Thyroid gland (tissue), 4 donors: ENCODE data around the gene CKLF. TPM values are rescaled to one million over a fixed set of nuclear protein-coding genes. Genes with fewer than 3 reads are reported as not detected.

Experiments
- DNase-seq, 2 donors: peaks; one replicate each; pipeline ENCODE4 v3.0.0-alpha.2; 2019
- H3K27ac ChIP-seq, 3 donors: fragments of 200-600 bp; sonication (generic); 1 replicate in 2 of 3; 2 replicates in 1 of 3; pipeline ENCODE4 v1.5.1; 2016 to 2019; ENCODE audit warnings: mild to moderate bottlenecking in 1 of 3, moderate library complexity in 1 of 3
- H3K27me3 ChIP-seq: fragments of 200-600 bp; sonication (generic); one replicate; pipeline ENCODE4 v1.5.1; 2019
- H3K36me3 ChIP-seq, 2 donors: fragments of 200-600 bp; sonication (generic); one replicate each; pipeline ENCODE4 v1.5.1; 2016 to 2019
- H3K4me1 ChIP-seq, 2 donors: fragments of 200-600 bp; sonication (generic); one replicate each; pipeline ENCODE4 v1.5.1; 2017 to 2019
- H3K4me3 ChIP-seq, 3 donors: fragments of 200-600 bp; sonication (generic); replicated peaks in 1 of 3; 1 replicate in 2 of 3; 2 replicates in 1 of 3; pipeline ENCODE4 v1.5.1; 2016; ENCODE audit warnings: mild to moderate bottlenecking in 1 of 3
- H3K9me3 ChIP-seq: fragments of 200-600 bp; sonication (generic); one replicate; pipeline ENCODE4 v1.5.1; 2017
- POLR2A ChIP-seq, 2 donors: fragments of 450-650 bp; IDR thresholded peaks; one replicate each; pipeline ENCODE4 v1.6.1; 2017; ENCODE audit warnings: antibody characterized with exemption in 2 of 2, mild to moderate bottlenecking in 2 of 2, moderate library complexity in 1 of 2
- WGBS, 2 donors: methylation state at CpG; one replicate each; pipeline ENCODE4 v1.1.5; 2017; 5-methylcytosine and 5-hydroxymethylcytosine counted together
- intact Hi-C: fragments of 100-400 bp; cut with DNase I; formaldehyde crosslinking; loops from one replicate; pipeline ENCODE4 v1.15.1; 2023
- total RNA-seq, 4 donors: library from RNA; depleted of rRNA; stranded (reverse); fragments of >200 nt; gene quantifications; one replicate each; pipeline ENCODE4 v1.2.3, GENCODE V29; 2016
- TF ChIP-seq, protein P1 (sequence below), 6 experiments: fragments of 200-600 bp in 3 of 6; fragments of 450-650 bp in 3 of 6; sonication (generic) in 3 of 6; IDR thresholded peaks; one replicate each; pipeline ENCODE4 v1.5.1; 2016 to 2019; ENCODE audit warnings: antibody characterized with exemption in 6 of 6, mild to moderate bottlenecking in 2 of 6, inconsistent platforms in 1 of 6, moderate library complexity in 1 of 6

The CKLF gene
- total RNA-seq, 4 donors from 2014 or later = 22.1 to 79.4 (median 49.9) TPM

DNA sequence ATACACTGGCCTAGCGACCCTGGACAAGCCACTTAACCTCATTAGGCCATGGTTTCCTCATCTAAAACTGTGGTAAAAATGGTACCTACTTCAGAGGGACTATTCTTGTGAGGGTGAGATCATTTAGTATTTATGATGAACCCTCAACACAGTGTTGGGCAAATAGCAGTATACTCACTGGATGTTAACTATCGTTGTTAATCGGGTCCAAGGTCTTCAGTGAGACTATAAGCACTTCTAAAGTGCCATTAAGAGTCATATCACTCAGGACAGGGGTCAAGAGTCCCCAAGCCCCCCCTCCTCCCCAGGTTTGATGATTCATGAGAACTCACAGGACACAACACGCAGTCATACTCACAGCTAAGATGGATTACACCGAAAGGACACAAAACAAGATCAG lies 13.5 kb upstream of the CKLF start:
- peaks cover 0 to 12% of the 10 kb centered on the region in 2 donors for H3K36me3 ChIP-seq
- no peak overlapping the region for H3K27ac ChIP-seq
- no peaks in the 10 kb centered on the region for H3K9me3 ChIP-seq
- 56 to 76% methylated on average over 5 of the region's 5 CpGs for WGBS, 2 donors
- no peak for DNase-seq
- intact Hi-C loops = no loop called here
- TF ChIP-seq, protein P1, sequence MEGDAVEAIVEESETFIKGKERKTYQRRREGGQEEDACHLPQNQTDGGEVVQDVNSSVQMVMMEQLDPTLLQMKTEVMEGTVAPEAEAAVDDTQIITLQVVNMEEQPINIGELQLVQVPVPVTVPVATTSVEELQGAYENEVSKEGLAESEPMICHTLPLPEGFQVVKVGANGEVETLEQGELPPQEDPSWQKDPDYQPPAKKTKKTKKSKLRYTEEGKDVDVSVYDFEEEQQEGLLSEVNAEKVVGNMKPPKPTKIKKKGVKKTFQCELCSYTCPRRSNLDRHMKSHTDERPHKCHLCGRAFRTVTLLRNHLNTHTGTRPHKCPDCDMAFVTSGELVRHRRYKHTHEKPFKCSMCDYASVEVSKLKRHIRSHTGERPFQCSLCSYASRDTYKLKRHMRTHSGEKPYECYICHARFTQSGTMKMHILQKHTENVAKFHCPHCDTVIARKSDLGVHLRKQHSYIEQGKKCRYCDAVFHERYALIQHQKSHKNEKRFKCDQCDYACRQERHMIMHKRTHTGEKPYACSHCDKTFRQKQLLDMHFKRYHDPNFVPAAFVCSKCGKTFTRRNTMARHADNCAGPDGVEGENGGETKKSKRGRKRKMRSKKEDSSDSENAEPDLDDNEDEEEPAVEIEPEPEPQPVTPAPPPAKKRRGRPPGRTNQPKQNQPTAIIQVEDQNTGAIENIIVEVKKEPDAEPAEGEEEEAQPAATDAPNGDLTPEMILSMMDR (IDR thresholded peaks at IDR 0.05) = no peak
- no peak for TF ChIP-seq POLR2A (IDR thresholded peaks at IDR 0.05)
- peaks cover 4 to 18% of the 10 kb centered on the region in 2 donors for H3K4me1 ChIP-seq
- no peak overlapping the region for H3K4me3 ChIP-seq
- H3K27me3 ChIP-seq = no peaks in the 10 kb centered on the region

DNA sequence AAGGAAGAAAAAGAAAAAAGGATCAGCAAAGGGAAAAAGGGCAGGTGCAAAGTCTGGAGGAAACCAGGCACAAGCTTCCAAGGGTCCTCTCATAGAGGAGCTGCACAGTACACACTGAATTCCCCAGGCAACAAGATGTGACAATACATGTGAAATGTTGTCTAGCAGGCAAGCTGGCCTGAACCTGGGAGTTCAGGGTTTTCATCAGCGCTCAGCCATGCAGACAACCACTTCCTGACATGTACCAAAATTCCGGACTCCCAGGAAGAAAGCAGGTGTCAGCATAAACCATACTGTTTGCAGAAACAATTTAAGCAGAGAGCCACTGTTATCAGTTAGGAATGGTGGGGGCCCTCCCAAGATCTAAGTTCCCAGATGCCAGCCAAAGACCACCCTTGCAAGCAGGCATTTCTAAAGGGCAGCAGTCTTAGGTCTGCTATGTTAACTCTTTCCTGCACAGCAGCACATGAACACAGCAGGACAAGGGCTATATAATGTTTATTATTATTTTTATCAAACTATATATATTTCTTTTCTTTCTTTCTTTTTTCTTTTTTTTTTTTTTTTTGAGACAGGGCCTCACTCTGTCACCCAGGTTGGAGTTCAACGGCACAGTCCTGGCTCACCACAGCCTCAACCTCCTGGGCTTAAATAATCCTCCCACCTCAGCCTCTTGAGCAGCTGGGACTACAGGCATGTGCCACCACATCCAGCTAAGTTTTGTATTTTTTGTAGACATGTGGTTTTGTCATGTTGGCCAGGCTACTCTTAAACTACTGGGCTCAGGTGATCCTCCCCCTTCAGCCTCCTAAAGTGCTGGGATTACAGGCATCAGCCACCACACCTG lies 12.5 kb upstream of the CKLF start:
- peak overlapping the region in 1 of 3 donors; percentile 22 for H3K27ac ChIP-seq
- intact Hi-C loops = no loop called here
- WGBS, 2 donors = 46 to 63% methylated on average over 3 of the region's 3 CpGs
- H3K36me3 ChIP-seq = peaks cover 0 to 12% of the 10 kb centered on the region in 2 donors
- DNase-seq = peak; percentile 60 to 74
- peaks cover 12 to 28% of the 10 kb centered on the region in 2 donors for H3K4me1 ChIP-seq
- no peaks in the 10 kb centered on the region for H3K9me3 ChIP-seq
- no peak for TF ChIP-seq POLR2A (IDR thresholded peaks at IDR 0.05)
- TF ChIP-seq, protein P1 (IDR thresholded peaks at IDR 0.05) = no peak
- no peak overlapping the region for H3K4me3 ChIP-seq
- H3K27me3 ChIP-seq = no peaks in the 10 kb centered on the region

DNA sequence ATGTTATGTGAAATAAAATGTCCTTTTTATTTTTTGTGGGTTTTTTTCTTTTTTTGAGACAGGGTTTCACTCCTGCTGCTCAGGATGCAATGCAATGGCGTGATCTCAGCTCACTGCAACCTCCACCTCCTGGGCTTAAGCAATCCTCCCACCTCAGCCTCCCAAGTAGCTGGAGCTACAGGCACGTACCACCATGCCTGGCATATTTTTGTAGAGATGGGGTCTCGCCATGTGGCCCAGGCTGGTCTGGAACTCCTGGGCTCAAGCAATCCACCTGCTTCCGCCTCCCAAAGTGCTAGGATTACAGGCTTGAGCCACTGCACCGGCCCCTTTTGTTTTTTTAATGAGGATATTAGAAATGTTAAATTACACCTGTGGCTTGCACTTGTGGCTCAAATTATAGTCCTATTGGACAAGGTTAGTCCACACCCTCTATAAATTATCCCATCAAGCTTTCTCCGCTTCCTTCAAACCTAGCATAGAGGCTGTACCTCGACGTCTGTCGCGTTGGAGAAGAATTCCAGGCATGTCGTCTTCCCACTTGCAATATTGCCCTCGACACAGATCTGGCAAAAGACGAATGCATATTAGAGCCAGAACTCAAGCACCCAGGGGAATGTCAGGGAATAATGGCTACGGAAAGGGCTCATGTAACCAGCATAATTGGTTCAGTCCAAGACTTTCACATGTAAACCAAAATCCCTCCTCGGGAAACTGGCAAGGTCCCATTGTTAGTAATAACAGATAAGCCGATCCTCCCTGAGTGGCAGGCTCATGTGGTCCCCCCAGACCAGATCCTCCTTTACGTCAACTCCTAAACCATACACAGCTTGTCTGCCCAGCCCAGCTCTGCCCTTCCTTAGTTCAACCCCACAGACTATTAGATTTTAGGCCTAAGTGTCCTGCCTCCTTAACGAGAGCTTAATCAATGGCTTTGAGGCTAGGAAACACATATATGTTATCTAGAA lies 10.7 kb upstream of the CKLF start:
- intact Hi-C loops = no loop called here

DNA sequence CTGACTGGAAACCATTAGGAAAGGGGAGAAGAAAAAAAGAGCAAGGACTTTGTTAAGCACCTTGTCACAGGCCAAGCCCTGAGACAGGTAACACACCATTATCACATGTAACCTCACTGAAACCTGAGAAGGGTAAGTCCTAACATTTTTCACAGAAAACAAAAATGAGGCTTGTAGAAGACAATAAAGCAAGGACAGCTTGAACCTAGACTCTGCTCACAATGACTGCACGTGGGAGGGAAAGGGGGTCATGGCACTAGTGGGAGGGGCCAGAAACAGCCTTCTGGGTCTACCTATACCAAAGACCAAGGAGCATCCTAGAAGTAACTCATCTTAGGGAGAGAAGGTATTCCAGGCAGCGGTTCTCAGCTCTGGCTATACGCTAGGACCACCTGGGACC lies 10.0 kb upstream of the CKLF start:
- no peak for TF ChIP-seq POLR2A (IDR thresholded peaks at IDR 0.05)
- TF ChIP-seq, protein P1 (IDR thresholded peaks at IDR 0.05) = no peak
- peak overlapping the region in 1 of 3 donors; percentile 3 for H3K27ac ChIP-seq
- H3K9me3 ChIP-seq = no peaks in the 10 kb centered on the region
- H3K4me1 ChIP-seq = peaks cover 12 to 29% of the 10 kb centered on the region in 2 donors
- WGBS, 2 donors = 90 to 96% methylated on average over 3 of the region's 3 CpGs
- no peaks in the 10 kb centered on the region for H3K27me3 ChIP-seq
- no peak for DNase-seq
- no peak overlapping the region for H3K4me3 ChIP-seq
- no peaks in the 10 kb centered on the region for H3K36me3 ChIP-seq
- intact Hi-C loops = no loop called here

More for the DNA sequence above, 10.7 kb upstream of the CKLF start:
- no peak for DNase-seq
- no peak for TF ChIP-seq POLR2A (IDR thresholded peaks at IDR 0.05)
- TF ChIP-seq, protein P1 (IDR thresholded peaks at IDR 0.05) = no peak
- Histone ChIP-seq H3K36me3 (peaks cover 0 to 2% of the 10 kb centered on the region in 2 donors), H3K27ac (no peak overlapping the region), H3K4me3 (no peak overlapping the region), H3K27me3 (no peaks in the 10 kb centered on the region), H3K9me3 (no peaks in the 10 kb centered on the region), H3K4me1 (peaks cover 12 to 28% of the 10 kb centered on the region in 2 donors)
- WGBS, 2 donors = 76 to 89% methylated on average over 18 of the region's 18 CpGs
